Neural cell (in vitro differentiated cells): ENCODE results near the gene FAM193B. TPM values are rescaled to one million over a fixed set of nuclear protein-coding genes. Genes with fewer than 3 reads are reported as not detected.

Experiments
- H2AFZ ChIP-seq: fragments of 200-600, 300-800 bp; sonication (generic), shearing (Covaris generic); 2 replicates; pipeline ENCODE4 v1.6.0; 2014; ENCODE audit warnings: low read depth, mild to moderate bottlenecking, antibody characterized with exemption, low read length, moderate library complexity
- H3F3A ChIP-seq: fragments of 200-600 bp; shearing (Covaris generic); 2 replicates; pipeline ENCODE4 v1.6.1; 2016; ENCODE audit warnings: mild to moderate bottlenecking, moderate library complexity, mixed read lengths, antibody characterized with exemption, low read length; ENCODE audit not compliant: insufficient read depth, poor library complexity, severe bottlenecking
- H3K27ac ChIP-seq: fragments of 200-600, 300-800 bp; sonication (generic), shearing (Covaris generic); 2 replicates; pipeline ENCODE4 v1.5.1; 2014; ENCODE audit warnings: mild to moderate bottlenecking, low read length, moderate library complexity
- H3K27me3 ChIP-seq: fragments of 300-800, 200-600 bp; sonication (generic), shearing (Covaris generic); 2 replicates; pipeline ENCODE4 v1.6.0; 2014; ENCODE audit warnings: mild to moderate bottlenecking, low read depth, low read length, moderate library complexity; ENCODE audit not compliant: insufficient read depth
- H3K36me3 ChIP-seq: fragments of 300-800, 200-600 bp; sonication (generic), shearing (Covaris generic); 2 replicates; pipeline ENCODE4 v1.5.1; 2014; ENCODE audit warnings: mild to moderate bottlenecking, antibody characterized with exemption, low read length, moderate library complexity; ENCODE audit not compliant: insufficient read depth
- H3K4me2 ChIP-seq: fragments of 300-800, 200-600 bp; sonication (generic), shearing (Covaris generic); 2 replicates; pipeline ENCODE4 v1.6.0; 2014; ENCODE audit warnings: mild to moderate bottlenecking, low read length
- H3K4me3 ChIP-seq: fragments of 300-800, 200-600 bp; sonication (generic), shearing (Covaris generic); 2 replicates; pipeline ENCODE4 v1.5.1; 2014; ENCODE audit warnings: mild to moderate bottlenecking, low read length, moderate library complexity
- H3K79me2 ChIP-seq: fragments of 200-600 bp; shearing (Covaris generic); replicated peaks from 2 replicates; pipeline ENCODE4 v1.6.0; 2014; ENCODE audit warnings: mild to moderate bottlenecking, low read length, moderate library complexity; ENCODE audit not compliant: insufficient read depth
- H3K9ac ChIP-seq: fragments of 300-800, 200-600 bp; sonication (generic), shearing (Covaris generic); 2 replicates; pipeline ENCODE4 v1.6.1; 2016; ENCODE audit warnings: mild to moderate bottlenecking, low read length, mixed read lengths
- H3K9me2 ChIP-seq: fragments of 200-600 bp; shearing (Covaris generic); 2 replicates; pipeline ENCODE4 v1.6.1; 2016; ENCODE audit warnings: mild to moderate bottlenecking, low read length, mixed read lengths; ENCODE audit not compliant: insufficient read depth
- H3K9me3 ChIP-seq: fragments of 200-600, 300-800 bp; sonication (generic), shearing (Covaris generic); 2 replicates; pipeline ENCODE4 v1.6.1; 2016; ENCODE audit warnings: mild to moderate bottlenecking, mixed run types, low read length, moderate library complexity, mixed read lengths
- H4K20me1 ChIP-seq: fragments of 200-600 bp; shearing (Covaris generic); 2 replicates; pipeline ENCODE4 v1.6.1; 2016; ENCODE audit warnings: mild to moderate bottlenecking, mixed run types; ENCODE audit not compliant: insufficient read depth
- CTCF ChIP-seq: fragments of 450-650 bp; IDR thresholded peaks from 2 replicates; pipeline ENCODE4 v1.5.1; 2014; ENCODE audit warnings: antibody characterized with exemption, mild to moderate bottlenecking, moderate library complexity; ENCODE audit not compliant: poor library complexity, severe bottlenecking
- EP300 ChIP-seq: fragments of 450-650 bp; conservative IDR thresholded peaks from 2 replicates; pipeline ENCODE4 v1.6.1; 2014; ENCODE audit warnings: antibody characterized with exemption, mild to moderate bottlenecking, moderate library complexity; ENCODE audit not compliant: poor library complexity, severe bottlenecking
- EZH2 ChIP-seq: fragments of 200-600, 300-800 bp; shearing (Covaris generic), sonication (generic); IDR thresholded peaks from 2 replicates; pipeline ENCODE4 v1.6.1; 2014; ENCODE audit warnings: antibody characterized with exemption, low read length, borderline replicate concordance, mild to moderate bottlenecking; ENCODE audit not compliant: insufficient read depth, poor library complexity, severe bottlenecking
- MXI1 ChIP-seq: fragments of 450-650 bp; conservative IDR thresholded peaks from 2 replicates; pipeline ENCODE4 v1.6.1; 2014; ENCODE audit warnings: antibody characterized with exemption, mild to moderate bottlenecking; ENCODE audit not compliant: poor library complexity, severe bottlenecking
- POLR2AphosphoS5 ChIP-seq: IDR thresholded peaks from 2 replicates; pipeline ENCODE4 v1.6.1; 2012
- RAD21 ChIP-seq: fragments of 450-650 bp; conservative IDR thresholded peaks from 2 replicates; pipeline ENCODE4 v1.6.1; 2014; ENCODE audit warnings: antibody characterized with exemption, mild to moderate bottlenecking, moderate library complexity
- REST ChIP-seq: IDR thresholded peaks from 2 replicates; pipeline ENCODE4 v1.6.1; 2012; ENCODE audit warnings: borderline replicate concordance
- SMC3 ChIP-seq: fragments of 450-650 bp; conservative IDR thresholded peaks from 2 replicates; pipeline ENCODE4 v1.6.1; 2014; ENCODE audit warnings: antibody characterized with exemption, mild to moderate bottlenecking, moderate library complexity; ENCODE audit not compliant: poor library complexity
- TAF1 ChIP-seq: IDR thresholded peaks from 2 replicates; pipeline ENCODE4 v1.6.1; 2012; ENCODE audit warnings: low read depth
- polyA plus RNA-seq: library from polyadenylated mRNA; depleted of rRNA; stranded (reverse); fragments of >200 nt; gene quantifications from 2 replicates; pipeline ENCODE4 v1.2.3, GENCODE V29; 2014

Gene FAM193B
- polyA plus RNA-seq, 1 donor from 2014 or later = 79.2 TPM

GRCh38 chr5:177476531-177477233 is 77.7 kb downstream of the FAM193B start:
- TF ChIP-seq EP300 (no peak), RAD21 (no peak)
- no peak overlapping the region for H2AFZ ChIP-seq
- peaks cover 5% of the 10 kb centered on the region for H4K20me1 ChIP-seq
- H3K4me2 ChIP-seq = no peak overlapping the region
- H3K79me2 ChIP-seq = peaks cover 13% of the 10 kb centered on the region
- no peaks in the 10 kb centered on the region for H3K27me3 ChIP-seq
- no peak overlapping the region for H3K27ac ChIP-seq
- no peaks in the 10 kb centered on the region for H3K36me3 ChIP-seq
- no peaks in the 10 kb centered on the region for H3F3A ChIP-seq
- H3K4me3 ChIP-seq = no peak overlapping the region
- H3K9me2 ChIP-seq = no peaks in the 10 kb centered on the region
- H3K9ac ChIP-seq = no peak overlapping the region
- H3K9me3 ChIP-seq = no peaks in the 10 kb centered on the region

- no peaks in the 10 kb centered on the region for H3K36me3 ChIP-seq
- no peak for TF ChIP-seq RAD21
- no peak for TF ChIP-seq EP300
- no peak for TF ChIP-seq REST
- no peak for TF ChIP-seq POLR2AphosphoS5
- TF ChIP-seq EZH2 = no peak
- TF ChIP-seq SMC3 = no peak
- no peak for TF ChIP-seq CTCF
- no peak for TF ChIP-seq MXI1
- no peak for TF ChIP-seq TAF1
- H3K9me2 ChIP-seq = no peaks in the 10 kb centered on the region
- no peaks in the 10 kb centered on the region for H3K9me3 ChIP-seq
- H3K27ac ChIP-seq = no peak overlapping the region
- H3K4me2 ChIP-seq = no peak overlapping the region
- H3K79me2 ChIP-seq = peaks cover 21% of the 10 kb centered on the region
- H3F3A ChIP-seq = no peaks in the 10 kb centered on the region
- no peak overlapping the region for H2AFZ ChIP-seq
- H3K27me3 ChIP-seq = no peaks in the 10 kb centered on the region
- peaks cover 11% of the 10 kb centered on the region for H4K20me1 ChIP-seq
- no peak overlapping the region for H3K9ac ChIP-seq
- H3K4me3 ChIP-seq = no peak overlapping the region
These were observed 78.6 kb downstream of the FAM193B start for GRCh38 chr5:177475563-177476427.
